IMR-90 (cell line): ENCODE data around the gene TATDN2. TPM values are rescaled to one million over a fixed set of nuclear protein-coding genes. Genes with fewer than 3 reads are reported as not detected.

Experiments
- ATAC-seq: fragments of 200-7000 bp; cut with Tn5 transposase; 2 replicates; pipeline ENCODE4 v1.9.1; 2020; ENCODE audit warnings: low read depth, mild to moderate bottlenecking, moderate library complexity
- BruUV-seq: library from RNA; stranded (reverse); fragments of 400-500 nt; replicated peaks from 2 replicates; lab custom pipeline; 2021; lab: Mats Ljungman, UMichigan
- CTCF ChIA-PET: fragments of 300-600 bp; formaldehyde crosslinking; extraction: SDS; loops from one replicate; lab custom pipeline; 2021; ENCODE audit warnings: antibody characterized with exemption; lab: Yijun Ruan, JAX
- POLR2A ChIA-PET: fragments of 300-600 bp; sonication (Branson Sonifier 250); formaldehyde crosslinking; loops from one replicate; lab custom pipeline; 2022; ENCODE audit warnings: antibody characterized with exemption; ENCODE audit not compliant: unreplicated experiment; lab: Charles Lee
- DNase-seq: peaks from one replicate; pipeline ENCODE4 v3.0.0; 2013
- H2AFZ ChIP-seq: replicated peaks from 2 replicates; pipeline ENCODE3; 2013; ENCODE audit warnings: low read length, mild to moderate bottlenecking; ENCODE audit not compliant: poor library complexity
- H2AK5ac ChIP-seq: 2 replicates; pipeline ENCODE4 v1.6.1; 2013; ENCODE audit warnings: low read depth, low read length, inconsistent platforms
- H2AK9ac ChIP-seq: replicated peaks from 2 replicates; pipeline ENCODE3; 2013; ENCODE audit warnings: mild to moderate bottlenecking, low read depth, low read length, moderate library complexity; ENCODE audit not compliant: poor library complexity
- H2BK120ac ChIP-seq: 2 replicates; pipeline ENCODE4 v1.6.1; 2013; ENCODE audit warnings: low read depth, low read length, inconsistent platforms
- H2BK15ac ChIP-seq: 3 replicates; pipeline ENCODE4 v1.6.1; 2013; ENCODE audit warnings: low read depth, low read length, inconsistent platforms
- H2BK20ac ChIP-seq: 2 replicates; pipeline ENCODE4 v1.6.1; 2013; ENCODE audit warnings: low read depth, mild to moderate bottlenecking, inconsistent platforms, low read length, moderate library complexity
- H2BK5ac ChIP-seq: 2 replicates; pipeline ENCODE4 v1.6.1; 2013; ENCODE audit warnings: mild to moderate bottlenecking, low read depth, low read length, inconsistent platforms; ENCODE audit not compliant: poor library complexity, severe bottlenecking
- H3K14ac ChIP-seq: replicated peaks from 2 replicates; pipeline ENCODE4 v1.6.1; 2013; ENCODE audit warnings: low read depth, low read length, inconsistent platforms
- H3K18ac ChIP-seq: 2 replicates; pipeline ENCODE4 v1.6.1; 2013; ENCODE audit warnings: low read depth, low read length, control low read depth
- H3K23ac ChIP-seq: 2 replicates; pipeline ENCODE4 v1.6.1; 2013; ENCODE audit warnings: low read depth, low read length, inconsistent platforms
- H3K27ac ChIP-seq: 2 replicates; pipeline ENCODE4 v1.5.1; 2013; ENCODE audit warnings: mild to moderate bottlenecking, control low read depth, low read length; ENCODE audit not compliant: insufficient read depth
- H3K27me3 ChIP-seq: 2 replicates; pipeline ENCODE4 v1.6.1; 2013; ENCODE audit warnings: low read length; ENCODE audit not compliant: control insufficient read depth, insufficient read depth
- H3K36me3 ChIP-seq: 2 replicates; pipeline ENCODE4 v1.6.1; 2013; ENCODE audit warnings: low read length, mixed read lengths; ENCODE audit not compliant: control insufficient read depth, insufficient read depth
- H3K4ac ChIP-seq: 2 replicates; pipeline ENCODE4 v1.6.1; 2013; ENCODE audit warnings: low read depth, low read length, inconsistent platforms
- H3K4me1 ChIP-seq: 2 replicates; pipeline ENCODE4 v1.6.1; 2013; ENCODE audit warnings: low read length, mixed read lengths; ENCODE audit not compliant: control insufficient read depth, insufficient read depth
- H3K4me2 ChIP-seq: 2 replicates; pipeline ENCODE4 v1.6.1; 2013; ENCODE audit warnings: low read depth, mild to moderate bottlenecking, control low read depth, low read length, moderate library complexity
- H3K4me3 ChIP-seq: 2 replicates; pipeline ENCODE4 v1.5.1; 2013; ENCODE audit warnings: low read depth, mild to moderate bottlenecking, control low read depth, low read length, moderate library complexity; ENCODE audit not compliant: insufficient read depth
- H3K56ac ChIP-seq: 2 replicates; pipeline ENCODE4 v1.6.1; 2013; ENCODE audit warnings: low read length, inconsistent platforms; ENCODE audit not compliant: insufficient read depth; ENCODE audit errors: extremely low read depth
- H3K79me1 ChIP-seq, 2 experiments: 2 replicates each; pipeline ENCODE4 v1.6.1; 2013; ENCODE audit warnings: low read length in 2 of 2, inconsistent platforms in 1 of 2, low read depth in 1 of 2
- H3K9ac ChIP-seq: 2 replicates; pipeline ENCODE4 v1.6.1; 2013; ENCODE audit warnings: low read depth, low read length, control low read depth
- H3K9me1 ChIP-seq: 2 replicates; pipeline ENCODE4 v1.6.1; 2013; ENCODE audit warnings: low read length, inconsistent platforms; ENCODE audit not compliant: insufficient read depth
- H3K9me3 ChIP-seq: 2 replicates; pipeline ENCODE4 v1.6.1; 2013; ENCODE audit warnings: low read length; ENCODE audit not compliant: control insufficient read depth, insufficient read depth
- H4K20me1 ChIP-seq: 2 replicates; pipeline ENCODE4 v1.6.1; 2013; ENCODE audit warnings: low read length, inconsistent platforms; ENCODE audit not compliant: insufficient read depth
- H4K5ac ChIP-seq: 2 replicates; pipeline ENCODE4 v1.6.1; 2013; ENCODE audit warnings: mild to moderate bottlenecking, low read depth, low read length, control low read depth
- H4K8ac ChIP-seq, 2 experiments: 2 replicates each; pipeline ENCODE4 v1.6.1; 2013; ENCODE audit warnings: low read depth in 2 of 2, low read length in 2 of 2, control low read depth in 1 of 2, inconsistent platforms in 1 of 2
- H4K91ac ChIP-seq: 2 replicates; pipeline ENCODE4 v1.6.1; 2013; ENCODE audit warnings: low read depth, low read length, inconsistent platforms; ENCODE audit not compliant: insufficient read depth
- BHLHE40 ChIP-seq: fragments of 150-350 bp; IDR thresholded peaks from 2 replicates; pipeline ENCODE4 v1.6.1; 2016; ENCODE audit warnings: mild to moderate bottlenecking, low read depth, low read length
- CEBPB ChIP-seq: IDR thresholded peaks from 2 replicates; pipeline ENCODE4 v1.6.1; 2012; ENCODE audit warnings: low read depth, low read length, improper control_type of control experiment
- CHD1 ChIP-seq: IDR thresholded peaks from 2 replicates; pipeline ENCODE4 v1.6.1; 2012; ENCODE audit warnings: low read depth, low read length, improper control_type of control experiment
- CTCF ChIP-seq: conservative IDR thresholded peaks from 2 replicates; pipeline ENCODE4 v1.5.1; 2012; ENCODE audit warnings: mild to moderate bottlenecking, low read depth, low read length, improper control_type of control experiment
- ELK1 ChIP-seq: fragments of 150-350 bp; IDR thresholded peaks from 2 replicates; pipeline ENCODE4 v1.6.1; 2016; ENCODE audit warnings: low read depth, mild to moderate bottlenecking, low read length, moderate library complexity, borderline replicate concordance
- FOS ChIP-seq: fragments of 150-350 bp; IDR thresholded peaks from 2 replicates; pipeline ENCODE4 v1.6.1; 2016; ENCODE audit warnings: low read depth, low read length
- MAFK ChIP-seq: IDR thresholded peaks from 2 replicates; pipeline ENCODE4 v1.6.1; 2012; ENCODE audit warnings: low read depth, low read length, improper control_type of control experiment
- MAZ ChIP-seq: IDR thresholded peaks from 2 replicates; pipeline ENCODE4 v1.6.1; 2012; ENCODE audit warnings: low read depth, mild to moderate bottlenecking, low read length, improper control_type of control experiment, moderate library complexity, borderline replicate concordance
- MXI1 ChIP-seq: IDR thresholded peaks from 2 replicates; pipeline ENCODE4 v1.6.1; 2012; ENCODE audit warnings: low read depth, mild to moderate bottlenecking, low read length, moderate library complexity, borderline replicate concordance
- NFE2L2 ChIP-seq: fragments of 150-350 bp; IDR thresholded peaks from 2 replicates; pipeline ENCODE4 v1.6.1; 2016; ENCODE audit warnings: low read depth, mild to moderate bottlenecking, low read length
- POLR2A ChIP-seq: IDR thresholded peaks from 2 replicates; pipeline ENCODE4 v1.6.1; 2012; ENCODE audit warnings: mild to moderate bottlenecking, low read depth, low read length
- RAD21 ChIP-seq: IDR thresholded peaks from 2 replicates; pipeline ENCODE4 v1.6.1; 2012; ENCODE audit warnings: low read length, improper control_type of control experiment
- RCOR1 ChIP-seq: IDR thresholded peaks from 2 replicates; pipeline ENCODE4 v1.6.1; 2012; ENCODE audit warnings: mild to moderate bottlenecking, low read length, improper control_type of control experiment; ENCODE audit not compliant: insufficient replicate concordance
- RFX5 ChIP-seq: IDR thresholded peaks from 2 replicates; pipeline ENCODE4 v1.8.0; 2012; ENCODE audit warnings: low read depth, mild to moderate bottlenecking, low read length, moderate library complexity
- SMC3 ChIP-seq: fragments of 150-350 bp; IDR thresholded peaks from 2 replicates; pipeline ENCODE4 v1.6.1; 2016; ENCODE audit warnings: low read depth, mild to moderate bottlenecking, antibody characterized with exemption, low read length, moderate library complexity
- WGBS, 2 experiments: methylation state at CpG; one replicate each; pipeline versions ENCODE4 v1.1.5 to v1.1.7; 2013; ENCODE audit warnings: missing lambda C conversion rate in 2 of 2; ENCODE audit not compliant: insufficient read length in 1 of 2; ENCODE audit errors: extremely low coverage in 2 of 2; 5-methylcytosine and 5-hydroxymethylcytosine counted together
- dilution Hi-C: fragments of 300-500 bp; cut with HindIII; formaldehyde crosslinking; loops from one replicate; pipeline ENCODE4 v1.14.3; 2018; ENCODE audit warnings: low sequenced_read_pairs; ENCODE audit not compliant: unreplicated experiment
- in situ Hi-C: fragments of 300-500 bp; cut with MboI; formaldehyde crosslinking; loops from 3 replicates; pipeline ENCODE4 v1.14.3; 2019; ENCODE audit warnings: low sequenced_read_pairs, inconsistent platforms, mixed read lengths
- intact Hi-C: fragments of 100-400 bp; cut with micrococcal nuclease; formaldehyde crosslinking; loops from 2 replicates; pipeline ENCODE4 v1.10.0; 2022
- polyA plus RNA-seq, 3 experiments: library from polyadenylated mRNA; depleted of rRNA; stranded (reverse); fragments of >200 nt; gene quantifications; 2 replicates each; pipeline ENCODE4 v1.2.3, GENCODE V29; 2012; ENCODE audit warnings: low replicate concordance in 1 of 3
- total RNA-seq: library from RNA; depleted of rRNA; stranded (reverse); fragments of >200 nt; gene quantifications from 2 replicates; pipeline ENCODE4 v1.2.3, GENCODE V29; 2012
- TF ChIP-seq, protein P1 (sequence below): fragments of 150-350 bp; IDR thresholded peaks from 2 replicates; pipeline ENCODE4 v1.6.1; 2017; ENCODE audit warnings: mild to moderate bottlenecking, antibody characterized with exemption, low read length, low read depth

Gene TATDN2
- total and polyA plus RNA-seq, 2 of the 4 experiments (the other 2 are of a cell fraction), result 9.0 to 18.8 TPM

DNA sequence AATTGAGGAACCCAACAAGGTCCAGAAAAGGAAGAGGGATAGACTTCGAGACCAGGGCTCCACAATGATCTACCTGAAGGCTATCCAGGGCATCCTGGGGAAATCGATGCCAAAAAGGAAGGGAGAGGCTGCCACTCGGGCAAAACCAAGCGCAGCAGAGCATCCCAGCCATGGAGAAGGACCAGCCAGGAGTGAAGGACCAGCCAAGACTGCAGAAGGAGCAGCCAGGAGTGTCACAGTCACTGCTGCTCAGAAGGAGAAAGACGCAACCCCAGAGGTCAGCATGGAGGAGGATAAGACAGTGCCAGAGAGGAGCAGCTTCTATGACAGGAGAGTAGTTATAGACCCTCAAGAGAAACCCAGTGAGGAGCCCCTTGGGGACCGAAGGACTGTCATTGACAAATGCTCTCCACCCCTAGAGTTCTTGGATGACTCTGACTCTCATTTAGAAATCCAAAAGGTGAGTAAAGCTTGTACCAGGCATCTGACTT lies 12.0 kb downstream of the TATDN2 start:
- Histone ChIP-seq H3K4ac (no peak overlapping the region), H2AK5ac (no peak overlapping the region), H4K8ac (no peak overlapping the region), H3K23ac (no peak overlapping the region), H2BK15ac (no peak overlapping the region), H3K9me1 (peaks cover 6% of the 10 kb centered on the region), H2BK20ac (no peak overlapping the region), H3K14ac (no peak overlapping the region), H3K18ac (no peak overlapping the region), H3K4me2 (no peak overlapping the region), H3K9me3 (no peaks in the 10 kb centered on the region), H3K56ac (no peak overlapping the region), H3K4me1 (peaks cover 5% of the 10 kb centered on the region; the same call in 1 of the 2 replicates), H3K9ac (no peak overlapping the region), H3K27me3 (no peaks in the 10 kb centered on the region), H2BK120ac (no peak overlapping the region), H3K79me1 (peaks cover 20 to 60% of the 10 kb centered on the region in 2 experiments), H2AFZ (no peak overlapping the region), H4K5ac (no peak overlapping the region), H3K27ac (no peak overlapping the region), H2BK5ac (no peak overlapping the region), H2AK9ac (no peak overlapping the region), H3K4me3 (no peak overlapping the region), H3K36me3 (peaks cover 33% of the 10 kb centered on the region), H4K20me1 (peaks cover 13% of the 10 kb centered on the region), H4K91ac (no peak overlapping the region)
- ATAC-seq (no peak), DNase-seq (no peak)
- BruUV-seq, result no TSS peak
- intact Hi-C loops, result no loop called here
- ChIA-PET POLR2A (no interaction called here), CTCF (no interaction called here)
- dilution Hi-C loops, result no loop called here
- WGBS, 2 experiments, result 97% methylated on average over 3 of the region's 6 CpGs; no CpG with 5 or more reads in 1 of the 2 experiments
- TF ChIP-seq, protein P1, sequence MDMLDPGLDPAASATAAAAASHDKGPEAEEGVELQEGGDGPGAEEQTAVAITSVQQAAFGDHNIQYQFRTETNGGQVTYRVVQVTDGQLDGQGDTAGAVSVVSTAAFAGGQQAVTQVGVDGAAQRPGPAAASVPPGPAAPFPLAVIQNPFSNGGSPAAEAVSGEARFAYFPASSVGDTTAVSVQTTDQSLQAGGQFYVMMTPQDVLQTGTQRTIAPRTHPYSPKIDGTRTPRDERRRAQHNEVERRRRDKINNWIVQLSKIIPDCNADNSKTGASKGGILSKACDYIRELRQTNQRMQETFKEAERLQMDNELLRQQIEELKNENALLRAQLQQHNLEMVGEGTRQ, result no peak
- TF ChIP-seq ELK1 (no peak), BHLHE40 (no peak), CEBPB (no peak), CTCF (no peak), CHD1 (no peak), MXI1 (no peak), RCOR1 (no peak), FOS (no peak), NFE2L2 (no peak), POLR2A (no peak), RAD21 (no peak), MAZ (no peak), RFX5 (no peak), SMC3 (no peak), MAFK (no peak)
- in situ Hi-C loops, result no loop called here
